CD4-positive, alpha-beta T cell treated with Interleukin-6 for 4 hours (primary cell): ENCODE results near the gene MAP3K5.
"Not testable (repeated sequence)": the region's sequence is repeated elsewhere in the genome, so short reads cannot be mapped to it uniquely, and the experiment has no call there.

Experiments
- DNase-seq: peaks from one replicate; pipeline ENCODE4 v3.0.0-alpha.2; 2020; ENCODE audit warnings: mixed read lengths

The MAP3K5 gene

GRCh38 chr6:136790411-136791295, 1.6 kb downstream of the MAP3K5 start:
- DNase-seq: no peak

GRCh38 chr6:136789440-136789839, 2.8 kb downstream of the MAP3K5 start:
- not testable (repeated sequence) for DNase-seq

GRCh38 chr6:136788069-136788902, 4.0 kb downstream of the MAP3K5 start:
- peak; percentile 18 for DNase-seq

- DNase-seq: no peak
These were observed 4.6 kb downstream of the MAP3K5 start for GRCh38 chr6:136787726-136788068.

- no peak for DNase-seq
These were observed 5.6 kb downstream of the MAP3K5 start for GRCh38 chr6:136786658-136787057.

- DNase-seq: peak; percentile 69
These were observed 7.1 kb downstream of the MAP3K5 start for GRCh38 chr6:136784910-136785746.

- no peak for DNase-seq
These were observed 8.0 kb downstream of the MAP3K5 start for GRCh38 chr6:136784271-136784664.

GRCh38 chr6:136783495-136784270, 8.6 kb downstream of the MAP3K5 start:
- no peak for DNase-seq

- DNase-seq: no peak
These were observed 9.3 kb downstream of the MAP3K5 start for GRCh38 chr6:136783021-136783420.

GRCh38 chr6:136782021-136782770, 10.1 kb downstream of the MAP3K5 start:
- DNase-seq: no peak

GRCh38 chr6:136780972-136781371, 11.3 kb downstream of the MAP3K5 start:
- DNase-seq: no peak

GRCh38 chr6:136779682-136780081, 12.6 kb downstream of the MAP3K5 start:
- no peak for DNase-seq

GRCh38 chr6:136777651-136778050, 14.6 kb downstream of the MAP3K5 start:
- DNase-seq: no peak

- no peak for DNase-seq
These were observed 16.7 kb downstream of the MAP3K5 start for GRCh38 chr6:136775548-136775947.

- DNase-seq: no peak
These were observed 17.2 kb downstream of the MAP3K5 start for GRCh38 chr6:136775081-136775480.

GRCh38 chr6:136774228-136775041, 17.8 kb downstream of the MAP3K5 start:
- DNase-seq: no peak

GRCh38 chr6:136773473-136773796, 18.8 kb downstream of the MAP3K5 start:
- no peak for DNase-seq

GRCh38 chr6:136772685-136773472, 19.4 kb downstream of the MAP3K5 start:
- no peak for DNase-seq

GRCh38 chr6:136771306-136771705, 21.0 kb downstream of the MAP3K5 start:
- DNase-seq: no peak

GRCh38 chr6:136769759-136770158, 22.5 kb downstream of the MAP3K5 start:
- no peak for DNase-seq
